Astrocyte (in vitro differentiated cells and primary cell): Measurements from ENCODE around the gene CYP4F3. TPM values are rescaled to one million over a fixed set of nuclear protein-coding genes. Genes with fewer than 3 reads are reported as not detected.

ENCODE experiments used
- DNase-seq: peaks from one replicate; pipeline ENCODE4 v3.0.0-alpha.2; 2010; ENCODE audit warnings: low read depth
- FAIRE-seq: peaks from 2 replicates; lab custom pipeline; 2011; peaks lifted over from hg19 to GRCh38; lab: Jason Lieb, UNC
- H2AFZ ChIP-seq: 2 replicates; pipeline ENCODE4 v1.6.0; 2012; ENCODE audit warnings: low read depth, low read length, inconsistent platforms
- H3K27ac ChIP-seq: 2 replicates; pipeline ENCODE4 v1.5.1; 2011; ENCODE audit warnings: low read depth, low read length, inconsistent platforms
- H3K27me3 ChIP-seq: 2 replicates; pipeline ENCODE4 v1.6.0; 2011; ENCODE audit warnings: low read length, inconsistent platforms; ENCODE audit not compliant: insufficient read depth
- H3K36me3 ChIP-seq: 2 replicates; pipeline ENCODE4 v1.5.1; 2011; ENCODE audit warnings: low read length, inconsistent platforms; ENCODE audit not compliant: insufficient read depth
- H3K4me1 ChIP-seq: 2 replicates; pipeline ENCODE4 v1.5.1; 2011; ENCODE audit warnings: low read length, inconsistent platforms; ENCODE audit not compliant: insufficient read depth
- H3K4me2 ChIP-seq: 2 replicates; pipeline ENCODE4 v1.6.0; 2012; ENCODE audit warnings: low read length, inconsistent platforms
- H3K4me3 ChIP-seq: 2 replicates; pipeline ENCODE4 v1.5.1; 2011; ENCODE audit warnings: low read depth, mild to moderate bottlenecking, low read length, inconsistent platforms; ENCODE audit not compliant: insufficient read depth
- H3K79me2 ChIP-seq: 2 replicates; pipeline ENCODE4 v1.6.0; 2012; ENCODE audit warnings: mild to moderate bottlenecking, low read length, inconsistent platforms; ENCODE audit not compliant: insufficient read depth
- H3K9ac ChIP-seq: 2 replicates; pipeline ENCODE4 v1.6.0; 2012; ENCODE audit warnings: mild to moderate bottlenecking, low read length, inconsistent platforms
- H3K9me3 ChIP-seq: 2 replicates; pipeline ENCODE4 v1.5.1; 2012; ENCODE audit warnings: low read depth, mild to moderate bottlenecking, low read length, inconsistent platforms; ENCODE audit not compliant: insufficient read depth
- H4K20me1 ChIP-seq: 2 replicates; pipeline ENCODE4 v1.6.0; 2012; ENCODE audit warnings: low read length, inconsistent platforms; ENCODE audit not compliant: insufficient read depth
- H3K27ac Mint-ChIP-seq: one replicate; pipeline ENCODE4 v1.8.0; 2021; ENCODE audit warnings: mild to moderate bottlenecking, mixed read lengths; ENCODE audit not compliant: unreplicated experiment
- H3K27me3 Mint-ChIP-seq: one replicate; pipeline ENCODE4 v1.8.0; 2021; ENCODE audit warnings: low read depth, mixed read lengths; ENCODE audit not compliant: unreplicated experiment
- H3K36me3 Mint-ChIP-seq: one replicate; pipeline ENCODE4 v1.8.0; 2021; ENCODE audit warnings: low read depth, mixed read lengths; ENCODE audit not compliant: unreplicated experiment
- H3K4me1 Mint-ChIP-seq: one replicate; pipeline ENCODE4 v1.8.0; 2021; ENCODE audit warnings: low read depth, mixed read lengths; ENCODE audit not compliant: unreplicated experiment
- H3K4me3 Mint-ChIP-seq: one replicate; pipeline ENCODE4 v1.8.0; 2021; ENCODE audit warnings: mild to moderate bottlenecking, moderate library complexity, mixed read lengths; ENCODE audit not compliant: unreplicated experiment
- H3K9me3 Mint-ChIP-seq: one replicate; pipeline ENCODE4 v1.8.0; 2021; ENCODE audit warnings: mild to moderate bottlenecking, mixed read lengths; ENCODE audit not compliant: unreplicated experiment
- EZH2 ChIP-seq: IDR thresholded peaks from 2 replicates; pipeline ENCODE4 v1.6.1; 2012; ENCODE audit warnings: mild to moderate bottlenecking, low read length, inconsistent platforms; ENCODE audit not compliant: insufficient read depth
- total RNA-seq: library from RNA; stranded (reverse); gene quantifications from 2 replicates; pipeline ENCODE4 v1.2.1, GENCODE V29; 2021
- TF ChIP-seq, protein P1 (sequence below): IDR thresholded peaks from 2 replicates; pipeline ENCODE4 v1.5.1; 2011; ENCODE audit warnings: low read depth, mild to moderate bottlenecking, inconsistent platforms, low read length, moderate library complexity; ENCODE audit not compliant: insufficient read depth

Gene CYP4F3
- total RNA-seq, 1 donor from 2014 or later: not detected

GRCh38 chr19:15672580-15673175 lies 32.0 kb downstream of the CYP4F3 start, which contains the start of gene CYP4F12:
TSS of gene CYP4F12 (plus strand) at chr19:15673087. CDS start at chr19:15673530, 443 bp downstream.
- Mint-ChIP-seq H3K36me3 (no peaks in the 10 kb centered on the region), H3K4me1 (no peaks in the 10 kb centered on the region), H3K27me3 (no peaks in the 10 kb centered on the region), H3K4me3 (no peak within 1 kb of the TSS), H3K27ac (no peak within 1 kb of the TSS), H3K9me3 (peaks cover 18% of the 10 kb centered on the region)
- H3K27ac ChIP-seq: no peak within 1 kb of the TSS
- H3K9me3 ChIP-seq: peaks cover 5% of the 10 kb centered on the region
- no peak within 1 kb of the TSS for H3K9ac ChIP-seq
- no peaks in the 10 kb centered on the region for H4K20me1 ChIP-seq
- H3K79me2 ChIP-seq: no peaks in the 10 kb centered on the region
- TF ChIP-seq, protein P1, sequence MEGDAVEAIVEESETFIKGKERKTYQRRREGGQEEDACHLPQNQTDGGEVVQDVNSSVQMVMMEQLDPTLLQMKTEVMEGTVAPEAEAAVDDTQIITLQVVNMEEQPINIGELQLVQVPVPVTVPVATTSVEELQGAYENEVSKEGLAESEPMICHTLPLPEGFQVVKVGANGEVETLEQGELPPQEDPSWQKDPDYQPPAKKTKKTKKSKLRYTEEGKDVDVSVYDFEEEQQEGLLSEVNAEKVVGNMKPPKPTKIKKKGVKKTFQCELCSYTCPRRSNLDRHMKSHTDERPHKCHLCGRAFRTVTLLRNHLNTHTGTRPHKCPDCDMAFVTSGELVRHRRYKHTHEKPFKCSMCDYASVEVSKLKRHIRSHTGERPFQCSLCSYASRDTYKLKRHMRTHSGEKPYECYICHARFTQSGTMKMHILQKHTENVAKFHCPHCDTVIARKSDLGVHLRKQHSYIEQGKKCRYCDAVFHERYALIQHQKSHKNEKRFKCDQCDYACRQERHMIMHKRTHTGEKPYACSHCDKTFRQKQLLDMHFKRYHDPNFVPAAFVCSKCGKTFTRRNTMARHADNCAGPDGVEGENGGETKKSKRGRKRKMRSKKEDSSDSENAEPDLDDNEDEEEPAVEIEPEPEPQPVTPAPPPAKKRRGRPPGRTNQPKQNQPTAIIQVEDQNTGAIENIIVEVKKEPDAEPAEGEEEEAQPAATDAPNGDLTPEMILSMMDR: no peak
- TF ChIP-seq EZH2: no peak
- H3K27me3 ChIP-seq: no peaks in the 10 kb centered on the region
- no peak for DNase-seq
- no peak within 1 kb of the TSS for H2AFZ ChIP-seq
- H3K4me3 ChIP-seq: no peak within 1 kb of the TSS
- no peak within 1 kb of the TSS for H3K4me2 ChIP-seq
- FAIRE-seq: no peak
- no peaks in the 10 kb centered on the region for H3K36me3 ChIP-seq
- H3K4me1 ChIP-seq: no peaks in the 10 kb centered on the region

- no peaks in the 10 kb centered on the region for H3K4me1 Mint-ChIP-seq
- no peaks in the 10 kb centered on the region for H3K27me3 ChIP-seq
- DNase-seq (no peak), FAIRE-seq (no peak)
- no peaks in the 10 kb centered on the region for H3K36me3 Mint-ChIP-seq
- H3K4me2 ChIP-seq: no peak overlapping the region
- no peak overlapping the region for H3K27ac ChIP-seq
- H3K79me2 ChIP-seq: no peaks in the 10 kb centered on the region
- H3K9me3 Mint-ChIP-seq: peaks cover 20% of the 10 kb centered on the region
- H3K27ac Mint-ChIP-seq: no peak overlapping the region
- no peak overlapping the region for H3K4me3 Mint-ChIP-seq
- H3K27me3 Mint-ChIP-seq: no peaks in the 10 kb centered on the region
- TF ChIP-seq, protein P1: no peak
- TF ChIP-seq EZH2: no peak
- H3K4me1 ChIP-seq: no peaks in the 10 kb centered on the region
- H3K36me3 ChIP-seq: no peaks in the 10 kb centered on the region
- H3K9me3 ChIP-seq: peaks cover 5% of the 10 kb centered on the region
- H3K9ac ChIP-seq: no peak overlapping the region
- no peak overlapping the region for H2AFZ ChIP-seq
- H3K4me3 ChIP-seq: no peak overlapping the region
- H4K20me1 ChIP-seq: no peaks in the 10 kb centered on the region
These were observed 32.5 kb downstream of the CYP4F3 start for GRCh38 chr19:15673176-15673654.

DNA sequence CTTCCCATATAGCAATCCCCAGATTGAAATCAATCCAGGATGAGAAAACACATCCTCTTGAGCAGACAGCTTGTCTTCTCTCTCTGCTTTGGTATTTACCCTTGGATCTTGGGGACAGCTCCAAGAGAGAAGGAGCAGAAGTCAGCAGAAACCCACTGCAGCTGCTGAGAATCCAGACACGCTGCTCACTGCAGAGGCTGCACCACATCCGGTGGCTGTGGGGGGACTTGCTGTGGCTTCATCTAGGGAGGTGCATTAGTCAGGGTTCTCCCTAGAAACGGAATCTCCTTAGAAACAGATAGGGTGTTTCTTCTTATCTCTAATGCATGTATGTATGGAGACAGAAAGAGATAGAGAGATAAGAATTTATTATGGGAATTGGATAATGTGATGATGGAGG lies 34.9 kb downstream of the CYP4F3 start:
- Mint-ChIP-seq H3K9me3 (peaks cover 25% of the 10 kb centered on the region), H3K36me3 (no peaks in the 10 kb centered on the region), H3K27me3 (no peaks in the 10 kb centered on the region), H3K27ac (no peak overlapping the region), H3K4me3 (no peak overlapping the region), H3K4me1 (no peaks in the 10 kb centered on the region)
- no peak for DNase-seq
- no peaks in the 10 kb centered on the region for H4K20me1 ChIP-seq
- TF ChIP-seq, protein P1: no peak
- no peak for TF ChIP-seq EZH2
- H3K4me3 ChIP-seq: no peak overlapping the region
- FAIRE-seq: no peak
- H3K36me3 ChIP-seq: no peaks in the 10 kb centered on the region
- no peak overlapping the region for H2AFZ ChIP-seq
- peaks cover 14% of the 10 kb centered on the region for H3K9me3 ChIP-seq
- no peak overlapping the region for H3K4me2 ChIP-seq
- H3K27me3 ChIP-seq: no peaks in the 10 kb centered on the region
- H3K4me1 ChIP-seq: no peaks in the 10 kb centered on the region
- no peaks in the 10 kb centered on the region for H3K79me2 ChIP-seq
- H3K9ac ChIP-seq: no peak overlapping the region
- no peak overlapping the region for H3K27ac ChIP-seq
